ENCODE data around the gene AP5S1. TPM values are rescaled to one million over a fixed set of nuclear protein-coding genes. Genes with fewer than 3 reads are reported as not detected.
A peak's percentile ranks its signal among the peaks of the same experiment; 100 is the strongest.

The AP5S1 gene
- total and polyA plus RNA-seq, 2 of the 4 experiments (the other 2 are of a cell fraction), result 10.1 to 11.7 TPM

DNA sequence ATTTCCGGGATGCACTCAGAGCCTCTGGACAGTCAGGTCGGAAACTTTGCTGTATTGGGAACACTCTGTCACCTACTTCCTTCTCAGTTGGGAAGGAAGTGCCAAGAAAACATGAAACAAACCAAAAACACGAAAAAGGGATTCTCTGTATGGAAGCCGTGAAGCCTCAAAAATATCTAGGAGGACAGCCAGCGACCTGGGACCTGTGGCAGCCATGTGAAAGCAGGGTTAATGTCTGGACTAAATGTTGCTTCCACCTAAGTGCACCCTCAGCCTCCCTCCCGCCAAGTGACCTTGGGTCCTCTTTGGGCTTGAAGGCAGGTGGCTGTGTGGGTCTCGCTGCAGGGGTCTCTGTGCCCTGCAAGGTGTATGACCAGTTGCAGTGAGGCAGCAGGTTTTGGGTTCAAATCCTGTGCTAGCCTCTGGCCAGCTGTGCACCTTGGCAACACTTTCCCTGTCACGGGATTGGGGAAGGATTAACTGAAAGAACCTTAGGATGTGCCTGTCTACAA is 27.1 kb downstream of the AP5S1 start:
- no peak for DNase-seq

More for the DNA sequence above, 27.1 kb downstream of the AP5S1 start:
- Histone ChIP-seq H3K23ac (ENCODE audit: low read depth, low read length) (peak overlapping the region; percentile 81), H4K8ac (ENCODE audit: low read depth in 2 of 2, low read length in 2 of 2) (peak overlapping the region; percentile 84 to 99), H3K4me1 (ENCODE audit: control insufficient read depth, insufficient read depth, low read length) (peaks cover 8% of the 10 kb centered on the region), H2BK15ac (ENCODE audit: low read depth, low read length) (no peak overlapping the region), H3K4me2 (ENCODE audit: low read depth, low read length) (peak overlapping the region; percentile 94), H3K36me3 (ENCODE audit: control insufficient read depth, insufficient read depth, low read length) (peaks cover 6% of the 10 kb centered on the region), H3K9ac (ENCODE audit: low read depth, low read length) (peak overlapping the region; percentile 89), H3K18ac (ENCODE audit: low read depth, low read length) (no peak overlapping the region; the same call in 1 of the 2 replicates), H4K91ac (ENCODE audit: insufficient read depth, low read depth, low read length) (peak overlapping the region; percentile 65), H2AK5ac (ENCODE audit: low read depth, low read length) (peak overlapping the region; percentile 78), H3K9me3 (ENCODE audit: control insufficient read depth, insufficient read depth, low read length) (no peaks in the 10 kb centered on the region), H2BK5ac (ENCODE audit: low read depth, low read length, poor library complexity, severe bottlenecking) (peak overlapping the region; percentile 68), H3K79me1 (ENCODE audit: low read depth in 1 of 2, low read length in 2 of 2) (peaks cover 34 to 52% of the 10 kb centered on the region in 2 experiments), H4K5ac (ENCODE audit: low read depth, low read length) (peak overlapping the region; percentile 37), H3K27me3 (ENCODE audit: control insufficient read depth, insufficient read depth, low read length) (no peaks in the 10 kb centered on the region), H2BK120ac (ENCODE audit: low read depth, low read length) (no peak overlapping the region), H3K14ac (replicated peaks; ENCODE audit: low read depth, low read length) (peak overlapping the region; percentile 78), H4K20me1 (ENCODE audit: insufficient read depth, low read length) (peaks cover 13% of the 10 kb centered on the region), H3K4me3 (ENCODE audit: insufficient read depth, low read depth, low read length) (peak overlapping the region; percentile 82), H3K9me1 (ENCODE audit: insufficient read depth, low read length) (peaks cover 25% of the 10 kb centered on the region), H3K4ac (ENCODE audit: low read depth, low read length) (peak overlapping the region; percentile 76), H2AFZ (replicated peaks; ENCODE audit: low read length, poor library complexity) (peak overlapping the region; percentile 99), H2AK9ac (replicated peaks; ENCODE audit: low read depth, low read length, poor library complexity) (peak overlapping the region; percentile 99), H3K27ac (ENCODE audit: insufficient read depth, low read length) (peak overlapping the region; percentile 81), H3K56ac (ENCODE audit: extremely low read depth, insufficient read depth, low read length) (peak overlapping the region; percentile 33; the same call in 1 of the 2 replicates), H2BK20ac (ENCODE audit: low read depth, low read length) (no peak overlapping the region)
- POLR2A ChIA-PET (ENCODE audit: unreplicated experiment), result no interaction called here
- WGBS, 2 experiments (ENCODE audit: extremely low coverage in 2 of 2, insufficient read length in 1 of 2), result 50% methylated on average over 2 of the region's 8 CpGs; no CpG with 5 or more reads in 1 of the 2 experiments
- intact Hi-C loops (cut with micrococcal nuclease), result loop anchor here (2.0 kb wide), 1 partner anchor 61 kb away; the partner anchor contains the start of gene CENPB
- CTCF ChIA-PET, result no interaction called here
- TSS peak; percentile 48 for BruUV-seq (replicated peaks)
- in situ Hi-C loops (cut with MboI; ENCODE audit: low sequenced_read_pairs), result no loop called here
- no peak for TF ChIP-seq RFX5 (IDR thresholded peaks at IDR 0.05; ENCODE audit: low read depth, low read length)
- TF ChIP-seq RAD21 (IDR thresholded peaks at IDR 0.05; ENCODE audit: low read length), result no peak
- TF ChIP-seq, protein P1, sequence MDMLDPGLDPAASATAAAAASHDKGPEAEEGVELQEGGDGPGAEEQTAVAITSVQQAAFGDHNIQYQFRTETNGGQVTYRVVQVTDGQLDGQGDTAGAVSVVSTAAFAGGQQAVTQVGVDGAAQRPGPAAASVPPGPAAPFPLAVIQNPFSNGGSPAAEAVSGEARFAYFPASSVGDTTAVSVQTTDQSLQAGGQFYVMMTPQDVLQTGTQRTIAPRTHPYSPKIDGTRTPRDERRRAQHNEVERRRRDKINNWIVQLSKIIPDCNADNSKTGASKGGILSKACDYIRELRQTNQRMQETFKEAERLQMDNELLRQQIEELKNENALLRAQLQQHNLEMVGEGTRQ (IDR thresholded peaks at IDR 0.05; ENCODE audit: low read depth, low read length), result no peak
- no peak for ATAC-seq (ENCODE audit: low read depth)
- dilution Hi-C loops (cut with HindIII; ENCODE audit: low sequenced_read_pairs, unreplicated experiment), result no loop called here

All from IMR-90 (cell line).